CD14-positive monocyte (primary cell): ENCODE measurements around the gene TMEM250. TPM values are rescaled to one million over a fixed set of nuclear protein-coding genes. Genes with fewer than 3 reads are reported as not detected.
"Not testable (repeated sequence)": the region's sequence is repeated elsewhere in the genome, so short reads cannot be mapped to it uniquely, and the experiment has no call there.

Experiments used
- DNase-seq, 3 donors: peaks; one replicate each; pipeline ENCODE4 v3.0.0-alpha.2; 2011 to 2022
- H2AFZ ChIP-seq: 2 replicates; pipeline ENCODE4 v1.6.0; 2012; ENCODE audit warnings: mild to moderate bottlenecking, low read depth, low read length, inconsistent platforms; ENCODE audit not compliant: insufficient read depth, poor library complexity, severe bottlenecking
- H3K27ac ChIP-seq, 2 donors: 1 replicate in 1 of 2; 2 replicates in 1 of 2; pipeline ENCODE4 v1.5.1; 2012 to 2013; ENCODE audit warnings: low read length in 2 of 2, control low read depth in 1 of 2, inconsistent platforms in 1 of 2, low read depth in 1 of 2, mild to moderate bottlenecking in 1 of 2
- H3K27me3 ChIP-seq, 2 donors: one replicate each; pipeline versions ENCODE4 v1.6.0 to v1.6.1; 2011 to 2013; ENCODE audit warnings: low read length in 2 of 2; ENCODE audit not compliant: control insufficient read depth in 2 of 2, insufficient read depth in 2 of 2
- H3K36me3 ChIP-seq, 2 donors: replicated peaks in 1 of 2; 1 replicate in 1 of 2; 2 replicates in 1 of 2; pipeline versions ENCODE4 v1.5.1 to v1.6.1; 2012 to 2013; ENCODE audit warnings: low read length in 2 of 2, control low read depth in 1 of 2, inconsistent platforms in 1 of 2, mild to moderate bottlenecking in 1 of 2; ENCODE audit not compliant: insufficient read depth in 2 of 2, control insufficient read depth in 1 of 2
- H3K4me1 ChIP-seq, 2 donors: 1 replicate in 1 of 2; 2 replicates in 1 of 2; pipeline versions ENCODE4 v1.5.1 to v1.6.1; 2012 to 2013; ENCODE audit warnings: low read length in 2 of 2, control low read depth in 1 of 2, inconsistent platforms in 1 of 2, mild to moderate bottlenecking in 1 of 2, moderate library complexity in 1 of 2; ENCODE audit not compliant: insufficient read depth in 2 of 2, control insufficient read depth in 1 of 2
- H3K4me2 ChIP-seq: replicated peaks from 2 replicates; pipeline ENCODE3; 2012; ENCODE audit warnings: low read length, moderate library complexity, mild to moderate bottlenecking; ENCODE audit not compliant: poor library complexity, severe bottlenecking; ENCODE audit errors: extremely low read depth
- H3K4me3 ChIP-seq, 3 experiments: fragments of 200-600 bp in 1 of 3; sonication (generic) in 1 of 3; replicated peaks in 1 of 3; 1 replicate in 2 of 3; 2 replicates in 1 of 3; pipeline ENCODE4 v1.5.1; 2011 to 2013; ENCODE audit warnings: low read length in 3 of 3, mild to moderate bottlenecking in 3 of 3, control low read depth in 2 of 3, low read depth in 2 of 3, inconsistent platforms in 1 of 3, moderate library complexity in 1 of 3
- H3K79me2 ChIP-seq: 2 replicates; pipeline ENCODE4 v1.6.0; 2012; ENCODE audit warnings: mild to moderate bottlenecking, control low read depth, inconsistent platforms, low read length, moderate library complexity; ENCODE audit not compliant: insufficient read depth
- H3K9ac ChIP-seq: 2 replicates; pipeline ENCODE4 v1.6.0; 2017; ENCODE audit warnings: low read length, mild to moderate bottlenecking; ENCODE audit not compliant: insufficient read depth, poor library complexity, severe bottlenecking
- H3K9me3 ChIP-seq, 2 donors: replicated peaks in 1 of 2; 1 replicate in 1 of 2; 2 replicates in 1 of 2; pipeline versions ENCODE4 v1.5.1 to v1.6.1; 2012 to 2013; ENCODE audit warnings: low read length in 2 of 2, control low read depth in 1 of 2; ENCODE audit not compliant: control insufficient read depth in 1 of 2, insufficient read depth in 1 of 2
- H4K20me1 ChIP-seq: 2 replicates; pipeline ENCODE4 v1.6.0; 2012; ENCODE audit warnings: mild to moderate bottlenecking, low read length, control low read depth, moderate library complexity; ENCODE audit not compliant: insufficient read depth
- H3K27ac Mint-ChIP-seq, 7 donors: one replicate each; pipeline ENCODE4 v1.8.0; 2020; ENCODE audit warnings: mild to moderate bottlenecking in 7 of 7, mixed read lengths in 7 of 7, moderate library complexity in 6 of 7, inconsistent platforms in 2 of 7
- H3K27me3 Mint-ChIP-seq, 3 donors: one replicate each; pipeline ENCODE4 v1.8.0; 2021 to 2022; ENCODE audit warnings: low read depth in 3 of 3, mild to moderate bottlenecking in 3 of 3, mixed read lengths in 3 of 3, moderate library complexity in 3 of 3, inconsistent platforms in 1 of 3
- H3K36me3 Mint-ChIP-seq, 2 donors: one replicate each; pipeline ENCODE4 v1.8.0; 2020; ENCODE audit warnings: mixed read lengths in 2 of 2, inconsistent platforms in 1 of 2, mild to moderate bottlenecking in 1 of 2
- H3K4me1 Mint-ChIP-seq: one replicate; pipeline ENCODE4 v1.8.0; 2020; ENCODE audit warnings: mild to moderate bottlenecking, mixed read lengths
- H3K4me3 Mint-ChIP-seq, 2 donors: one replicate each; pipeline ENCODE4 v1.8.0; 2020; ENCODE audit warnings: mild to moderate bottlenecking in 2 of 2, mixed read lengths in 2 of 2, moderate library complexity in 1 of 2
- H3K9me3 Mint-ChIP-seq, 7 donors: one replicate each; pipeline ENCODE4 v1.8.0; 2020 to 2022; ENCODE audit warnings: mixed read lengths in 7 of 7, mild to moderate bottlenecking in 6 of 7, moderate library complexity in 6 of 7, inconsistent platforms in 2 of 7
- WGBS: methylation state at CpG from one replicate; pipeline ENCODE4 v1.1.5; 2013; ENCODE audit warnings: missing lambda C conversion rate; ENCODE audit not compliant: insufficient coverage; 5-methylcytosine and 5-hydroxymethylcytosine counted together
- intact Hi-C, 2 donors: fragments of 100-400 bp; cut with micrococcal nuclease; formaldehyde crosslinking; loops; one replicate each; pipeline versions ENCODE4 v1.15.0 to v1.15.1; 2023
- polyA plus RNA-seq, 3 donors: library from polyadenylated mRNA; depleted of rRNA in 1 of 3; unstranded in 2 of 3; stranded (reverse) in 1 of 3; fragments of 300-500 nt in 2 of 3; fragments of >200 nt in 1 of 3; fragmentation: Illumina TruSeq in 2 of 3; gene quantifications; 1 replicate in 2 of 3; 2 replicates in 1 of 3; pipeline ENCODE4 v1.2.3, GENCODE V29; 2012 to 2021
- TF ChIP-seq, protein P1 (sequence below): fragments of 200-600 bp; IDR thresholded peaks from one replicate; pipeline ENCODE4 v1.8.0; 2022; ENCODE audit warnings: antibody characterized with exemption, mild to moderate bottlenecking

TMEM250 gene
- polyA plus RNA-seq, 3 donors, result 11.0 to 38.0 (median 30.9) TPM

DNA sequence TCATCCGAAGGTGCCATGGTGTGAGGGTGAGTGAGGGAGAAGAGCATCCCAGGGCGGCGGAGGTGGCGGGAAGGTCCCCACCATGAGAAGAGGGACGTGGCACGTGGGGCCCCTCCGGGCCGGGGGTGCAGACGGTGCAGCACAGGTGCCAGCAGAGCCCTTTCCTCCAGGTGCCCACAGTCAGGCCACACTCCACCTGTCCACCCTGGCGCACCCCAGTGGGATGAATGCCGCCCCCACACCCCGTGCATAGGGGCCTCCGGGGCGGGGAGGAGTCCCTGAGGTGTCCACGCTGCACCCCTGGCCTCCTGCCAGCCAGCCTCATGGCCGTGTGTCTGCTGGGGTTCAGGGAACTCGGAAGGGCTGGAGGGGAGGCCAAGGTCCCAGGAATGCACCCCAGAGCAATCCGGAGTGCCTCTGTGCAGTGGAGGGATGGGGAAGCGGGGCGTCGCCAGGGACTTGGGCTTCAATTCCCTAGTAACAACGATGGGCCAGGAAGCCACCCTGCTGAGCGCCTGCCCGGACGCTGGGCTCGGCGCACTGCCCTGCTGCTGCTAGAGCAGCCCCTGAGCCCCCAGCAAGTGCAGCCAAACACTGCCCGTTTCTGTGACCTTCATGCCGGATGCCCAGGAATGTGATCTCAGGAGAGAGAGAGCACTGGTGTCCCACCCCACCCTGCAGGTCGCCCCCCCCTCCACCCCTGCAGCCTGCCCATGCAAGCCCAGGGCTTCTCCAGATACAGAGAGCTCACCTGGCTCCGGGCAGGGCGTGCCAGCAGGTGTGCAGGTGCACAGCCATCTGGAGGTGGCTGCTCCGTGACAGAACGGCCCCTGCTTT lies 14.8 kb downstream of the TMEM250 start:
- Histone ChIP-seq H3K27me3 (peaks cover 0 to 31% of the 10 kb centered on the region in 2 donors), H3K4me3 (no peak overlapping the region), H3K79me2 (no peaks in the 10 kb centered on the region), H3K36me3 (no peaks in the 10 kb centered on the region), H2AFZ (no peak overlapping the region), H3K9me3 (no peaks in the 10 kb centered on the region), H3K9ac (no peak overlapping the region), H3K4me2 (no peak overlapping the region), H3K4me1 (peaks cover 34 to 48% of the 10 kb centered on the region in 2 donors), H3K27ac (no peak overlapping the region), H4K20me1 (peaks cover 12% of the 10 kb centered on the region)
- H3K4me1 Mint-ChIP-seq, result peaks cover 43% of the 10 kb centered on the region
- no peak overlapping the region for H3K27ac Mint-ChIP-seq
- 85% methylated on average over 23 of the region's 34 CpGs for WGBS
- H3K9me3 Mint-ChIP-seq, result peaks cover 0 to 3% (median 0%) of the 10 kb centered on the region in 7 donors
- intact Hi-C loops, result no loop called here
- peaks cover 36 to 63% (median 46%) of the 10 kb centered on the region in 3 donors for H3K27me3 Mint-ChIP-seq
- H3K36me3 Mint-ChIP-seq, result peaks cover 0 to 12% of the 10 kb centered on the region in 2 donors
- TF ChIP-seq, protein P1, sequence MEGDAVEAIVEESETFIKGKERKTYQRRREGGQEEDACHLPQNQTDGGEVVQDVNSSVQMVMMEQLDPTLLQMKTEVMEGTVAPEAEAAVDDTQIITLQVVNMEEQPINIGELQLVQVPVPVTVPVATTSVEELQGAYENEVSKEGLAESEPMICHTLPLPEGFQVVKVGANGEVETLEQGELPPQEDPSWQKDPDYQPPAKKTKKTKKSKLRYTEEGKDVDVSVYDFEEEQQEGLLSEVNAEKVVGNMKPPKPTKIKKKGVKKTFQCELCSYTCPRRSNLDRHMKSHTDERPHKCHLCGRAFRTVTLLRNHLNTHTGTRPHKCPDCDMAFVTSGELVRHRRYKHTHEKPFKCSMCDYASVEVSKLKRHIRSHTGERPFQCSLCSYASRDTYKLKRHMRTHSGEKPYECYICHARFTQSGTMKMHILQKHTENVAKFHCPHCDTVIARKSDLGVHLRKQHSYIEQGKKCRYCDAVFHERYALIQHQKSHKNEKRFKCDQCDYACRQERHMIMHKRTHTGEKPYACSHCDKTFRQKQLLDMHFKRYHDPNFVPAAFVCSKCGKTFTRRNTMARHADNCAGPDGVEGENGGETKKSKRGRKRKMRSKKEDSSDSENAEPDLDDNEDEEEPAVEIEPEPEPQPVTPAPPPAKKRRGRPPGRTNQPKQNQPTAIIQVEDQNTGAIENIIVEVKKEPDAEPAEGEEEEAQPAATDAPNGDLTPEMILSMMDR, result no peak
- H3K4me3 Mint-ChIP-seq, result no peak overlapping the region
- DNase-seq, result no peak

DNA sequence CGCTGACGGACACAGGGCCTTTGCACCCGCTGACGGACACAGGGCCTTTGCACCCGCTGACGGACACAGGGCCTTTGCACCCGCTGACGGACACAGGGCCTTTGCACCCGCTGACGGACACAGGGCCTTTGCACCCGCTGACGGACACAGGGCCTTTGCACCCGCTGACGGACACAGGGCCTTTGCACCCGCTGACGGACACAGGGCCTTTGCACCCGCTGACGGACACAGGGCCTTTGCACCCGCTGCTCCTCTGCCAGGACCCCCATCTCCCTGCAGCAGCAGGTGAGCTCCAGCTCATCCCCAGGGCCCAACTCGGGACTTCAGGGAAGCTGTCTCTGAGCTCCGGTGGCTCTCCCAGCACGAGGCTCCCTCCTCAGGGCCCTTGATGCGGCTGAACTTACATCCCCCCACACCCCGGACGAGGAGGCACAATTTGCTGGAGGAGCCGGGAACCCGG lies 17.0 kb downstream of the TMEM250 start:
- Histone ChIP-seq H3K27me3 (peaks cover 0 to 21% of the 10 kb centered on the region in 2 donors), H3K4me1 (peaks cover 24 to 32% of the 10 kb centered on the region in 2 donors), H4K20me1 (peaks cover 12% of the 10 kb centered on the region)
- H3K36me3 ChIP-seq, H3K9ac ChIP-seq, DNase-seq, H3K36me3 Mint-ChIP-seq, H3K4me2 ChIP-seq, H3K4me3 Mint-ChIP-seq, H3K4me3 ChIP-seq, H3K9me3 Mint-ChIP-seq, H3K9me3 ChIP-seq, intact Hi-C loops, H3K27ac ChIP-seq, H3K27ac Mint-ChIP-seq, H2AFZ ChIP-seq, H3K79me2 ChIP-seq: not testable (repeated sequence)
- 87% methylated on average over 10 of the region's 27 CpGs for WGBS
- Mint-ChIP-seq H3K27me3 (peaks cover 29 to 58% (median 38%) of the 10 kb centered on the region in 3 donors), H3K4me1 (peaks cover 30% of the 10 kb centered on the region)
